ENCODE measurements around the gene CEP126. TPM values are rescaled to one million over a fixed set of nuclear protein-coding genes. Genes with fewer than 3 reads are reported as not detected.

The CEP126 gene
- total and polyA plus RNA-seq, 2 donors (not counting 3 experiments of a cell fraction or from before 2014, with no cell fraction given) = 3.6 to 9.1 TPM

GRCh38 chr11:101996111-101996510, 81.3 kb downstream of the CEP126 start:
- no peak overlapping the region for H3K4me3 ChIP-seq (replicated peaks in 1 of 3; ENCODE audit: insufficient read depth in 1 of 3, low read depth in 1 of 3, low read length in 3 of 3)
- DNase-seq (ENCODE audit: low read depth, low spot score) (no peak), FAIRE-seq (no peak)
- ChIA-PET POLR2A (no interaction called here), CTCF (interaction anchor here (1.2 to 16.0 kb wide), 3 partner anchors 11 to 133 kb away, joined by 3 to 621 read pairs (median 35); no protein-coding TSS in a partner anchor)
- no peaks in the 10 kb centered on the region for H3K27me3 ChIP-seq (ENCODE audit: control insufficient read depth in 2 of 2, insufficient read depth in 2 of 2, low read length in 2 of 2)
- no peaks in the 10 kb centered on the region for H3K79me2 ChIP-seq (ENCODE audit: control insufficient read depth, insufficient read depth, low read length)
- H3K9ac ChIP-seq (replicated peaks; ENCODE audit: extremely low read depth, insufficient read depth, low read length) = no peak overlapping the region
- intact Hi-C loops (cut with micrococcal nuclease) (no loop called here), dilution Hi-C loops (cut with MboI; ENCODE audit: extremely low pct_ligation_motif_present, low sequenced_read_pairs) (no loop called here)
- H3K9me3 ChIP-seq (replicated peaks; ENCODE audit: control insufficient read depth, insufficient read depth, low read length) = no peaks in the 10 kb centered on the region
- H2AFZ ChIP-seq (ENCODE audit: low read depth, low read length) = no peak overlapping the region
- no peaks in the 10 kb centered on the region for H3K36me3 ChIP-seq (ENCODE audit: control insufficient read depth in 2 of 2, extremely low read depth in 1 of 2, insufficient read depth in 2 of 2, low read length in 2 of 2)
- no peaks in the 10 kb centered on the region for H3K4me1 ChIP-seq (ENCODE audit: control insufficient read depth, extremely low read depth, insufficient read depth, low read length)
- H3K27ac ChIP-seq (ENCODE audit: insufficient read depth, low read depth, low read length) = no peak overlapping the region
- H3K4me2 ChIP-seq (ENCODE audit: insufficient read depth, low read length) = no peak overlapping the region
- H4K20me1 ChIP-seq (replicated peaks; ENCODE audit: control insufficient read depth, extremely low read depth, insufficient read depth, low read length) = no peaks in the 10 kb centered on the region
- BruUV-seq (replicated peaks) = no TSS peak
- TF ChIP-seq MYC (IDR thresholded peaks at IDR 0.05; ENCODE audit: low read depth, low read length) (no peak), POLR2A (IDR thresholded peaks at IDR 0.05; ENCODE audit: low read depth, low read length) (no peak), CTCF (IDR thresholded peaks at IDR 0.05; ENCODE audit: extremely low read depth in 1 of 2, insufficient read depth in 1 of 2, low read depth in 1 of 2, low read length in 2 of 2) (no peak), JUN (IDR thresholded peaks at IDR 0.05; ENCODE audit: borderline replicate concordance, insufficient read depth, insufficient read length, low read depth) (no peak)
- H3K9me1 ChIP-seq (replicated peaks; ENCODE audit: control insufficient read depth, extremely low read depth, insufficient read depth, low read length) = no peaks in the 10 kb centered on the region

DNA sequence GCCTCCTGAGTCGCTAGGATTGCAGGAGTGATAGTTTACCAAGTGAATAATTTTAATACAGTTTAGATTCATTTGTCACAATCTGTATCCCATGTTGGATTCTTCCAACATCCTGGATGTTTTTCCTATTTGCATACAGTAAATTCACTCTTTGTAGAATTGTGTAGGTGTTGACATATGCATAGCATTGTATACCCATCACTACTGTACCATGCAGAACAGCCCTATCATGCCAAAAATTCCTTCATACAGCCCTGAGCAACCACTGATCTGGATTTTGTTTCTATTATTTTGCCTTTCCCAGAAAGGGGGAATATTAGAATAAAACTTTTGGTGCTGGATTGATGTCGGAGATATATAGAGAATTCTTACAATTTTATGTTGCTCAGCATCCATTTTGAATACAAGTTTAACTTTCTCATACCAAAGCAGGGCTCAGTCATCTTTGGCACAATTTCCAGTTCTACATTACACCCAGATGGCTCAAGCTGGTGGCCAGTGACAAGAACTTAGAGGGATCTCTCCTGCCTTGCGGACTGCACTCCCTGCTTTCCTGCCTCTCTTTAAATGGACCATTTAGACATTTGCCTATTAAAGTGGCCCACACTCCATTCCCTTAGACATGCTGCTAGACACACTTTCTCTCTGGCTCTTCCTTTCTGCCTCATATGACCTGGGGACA, 87.0 kb downstream of the CEP126 start:
- intact Hi-C loops (cut with micrococcal nuclease) = no loop called here
- Histone ChIP-seq H3K79me2 (ENCODE audit: control insufficient read depth, insufficient read depth, low read length) (no peaks in the 10 kb centered on the region), H3K36me3 (ENCODE audit: control insufficient read depth in 2 of 2, extremely low read depth in 1 of 2, insufficient read depth in 2 of 2, low read length in 2 of 2) (no peaks in the 10 kb centered on the region), H3K4me2 (ENCODE audit: insufficient read depth, low read length) (no peak overlapping the region), H2AFZ (ENCODE audit: low read depth, low read length) (no peak overlapping the region), H4K20me1 (replicated peaks; ENCODE audit: control insufficient read depth, extremely low read depth, insufficient read depth, low read length) (no peaks in the 10 kb centered on the region), H3K4me1 (ENCODE audit: control insufficient read depth, extremely low read depth, insufficient read depth, low read length) (no peaks in the 10 kb centered on the region), H3K4me3 (replicated peaks in 1 of 3; ENCODE audit: insufficient read depth in 1 of 3, low read depth in 1 of 3, low read length in 3 of 3) (no peak overlapping the region), H3K9me1 (replicated peaks; ENCODE audit: control insufficient read depth, extremely low read depth, insufficient read depth, low read length) (no peaks in the 10 kb centered on the region), H3K9me3 (replicated peaks; ENCODE audit: control insufficient read depth, insufficient read depth, low read length) (no peaks in the 10 kb centered on the region), H3K27ac (ENCODE audit: insufficient read depth, low read depth, low read length) (no peak overlapping the region), H3K27me3 (ENCODE audit: control insufficient read depth in 2 of 2, insufficient read depth in 2 of 2, low read length in 2 of 2) (no peaks in the 10 kb centered on the region), H3K9ac (replicated peaks; ENCODE audit: extremely low read depth, insufficient read depth, low read length) (no peak overlapping the region)
- TF ChIP-seq GATA2 (IDR thresholded peaks at IDR 0.05; ENCODE audit: insufficient read depth, insufficient read length, low read depth, low read length) (no peak), EZH2 (IDR thresholded peaks at IDR 0.05; ENCODE audit: borderline replicate concordance, low read depth, low read length, severe bottlenecking) (no peak), POLR2AphosphoS5 (IDR thresholded peaks at IDR 0.05; ENCODE audit: insufficient read depth, low read depth, low read length) (no peak), CTCF (IDR thresholded peaks at IDR 0.05; ENCODE audit: extremely low read depth in 1 of 2, insufficient read depth in 1 of 2, low read depth in 1 of 2, low read length in 2 of 2) (no peak), FOS (IDR thresholded peaks at IDR 0.05; ENCODE audit: borderline replicate concordance, insufficient read depth, low read length) (no peak), MAX (IDR thresholded peaks at IDR 0.05; ENCODE audit: insufficient read depth, insufficient read length) (no peak), POLR2A (IDR thresholded peaks at IDR 0.05; ENCODE audit: low read depth, low read length) (no peak), MYC (IDR thresholded peaks at IDR 0.05; ENCODE audit: low read depth, low read length) (no peak), JUN (IDR thresholded peaks at IDR 0.05; ENCODE audit: borderline replicate concordance, insufficient read depth, insufficient read length, low read depth) (no peak)
- ChIA-PET CTCF (interaction anchor here (1.0 to 16.0 kb wide), 2 partner anchors 24 to 138 kb away, joined by 3 to 621 read pairs; no protein-coding TSS in a partner anchor), POLR2A (no interaction called here)
- dilution Hi-C loops (cut with MboI; ENCODE audit: extremely low pct_ligation_motif_present, low sequenced_read_pairs) = no loop called here
- DNase-seq (ENCODE audit: low read depth, low spot score) (no peak), FAIRE-seq (no peak)
- no TSS peak for BruUV-seq (replicated peaks)
